Fibroblast of lung (primary cell): ENCODE measurements around the gene NOL7.

Experiments
- EZH2 ChIP-seq: IDR thresholded peaks from 2 replicates; pipeline ENCODE4 v1.5.1; 2012; ENCODE audit warnings: low read length, control low read depth, mild to moderate bottlenecking; ENCODE audit errors: missing control alignments
- TF ChIP-seq, protein P1 (sequence below), 2 donors: IDR thresholded peaks in 1 of 2; conservative IDR thresholded peaks in 1 of 2; 1 replicate in 1 of 2; 2 replicates in 1 of 2; pipeline ENCODE4 v1.5.1; 2011 to 2012; ENCODE audit warnings: low read length in 2 of 2, control low read depth in 1 of 2, inconsistent platforms in 1 of 2, low read depth in 1 of 2, mild to moderate bottlenecking in 1 of 2

- TF ChIP-seq, protein P1, sequence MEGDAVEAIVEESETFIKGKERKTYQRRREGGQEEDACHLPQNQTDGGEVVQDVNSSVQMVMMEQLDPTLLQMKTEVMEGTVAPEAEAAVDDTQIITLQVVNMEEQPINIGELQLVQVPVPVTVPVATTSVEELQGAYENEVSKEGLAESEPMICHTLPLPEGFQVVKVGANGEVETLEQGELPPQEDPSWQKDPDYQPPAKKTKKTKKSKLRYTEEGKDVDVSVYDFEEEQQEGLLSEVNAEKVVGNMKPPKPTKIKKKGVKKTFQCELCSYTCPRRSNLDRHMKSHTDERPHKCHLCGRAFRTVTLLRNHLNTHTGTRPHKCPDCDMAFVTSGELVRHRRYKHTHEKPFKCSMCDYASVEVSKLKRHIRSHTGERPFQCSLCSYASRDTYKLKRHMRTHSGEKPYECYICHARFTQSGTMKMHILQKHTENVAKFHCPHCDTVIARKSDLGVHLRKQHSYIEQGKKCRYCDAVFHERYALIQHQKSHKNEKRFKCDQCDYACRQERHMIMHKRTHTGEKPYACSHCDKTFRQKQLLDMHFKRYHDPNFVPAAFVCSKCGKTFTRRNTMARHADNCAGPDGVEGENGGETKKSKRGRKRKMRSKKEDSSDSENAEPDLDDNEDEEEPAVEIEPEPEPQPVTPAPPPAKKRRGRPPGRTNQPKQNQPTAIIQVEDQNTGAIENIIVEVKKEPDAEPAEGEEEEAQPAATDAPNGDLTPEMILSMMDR (conservative IDR thresholded peaks at IDR 0.05 in 1 of 2, IDR thresholded peaks at IDR 0.05 in 1 of 2; ENCODE audit: low read depth in 1 of 2, low read length in 2 of 2): no peak
- TF ChIP-seq EZH2: no peak
Observed at GRCh38 chr6:13611715-13612114, 3.4 kb upstream of the NOL7 start.
